Measurements from ENCODE around the gene RSRC1.

GRCh38 chr3:158455406-158455805, 345.5 kb downstream of the RSRC1 start:
- TF ChIP-seq, protein P1, sequence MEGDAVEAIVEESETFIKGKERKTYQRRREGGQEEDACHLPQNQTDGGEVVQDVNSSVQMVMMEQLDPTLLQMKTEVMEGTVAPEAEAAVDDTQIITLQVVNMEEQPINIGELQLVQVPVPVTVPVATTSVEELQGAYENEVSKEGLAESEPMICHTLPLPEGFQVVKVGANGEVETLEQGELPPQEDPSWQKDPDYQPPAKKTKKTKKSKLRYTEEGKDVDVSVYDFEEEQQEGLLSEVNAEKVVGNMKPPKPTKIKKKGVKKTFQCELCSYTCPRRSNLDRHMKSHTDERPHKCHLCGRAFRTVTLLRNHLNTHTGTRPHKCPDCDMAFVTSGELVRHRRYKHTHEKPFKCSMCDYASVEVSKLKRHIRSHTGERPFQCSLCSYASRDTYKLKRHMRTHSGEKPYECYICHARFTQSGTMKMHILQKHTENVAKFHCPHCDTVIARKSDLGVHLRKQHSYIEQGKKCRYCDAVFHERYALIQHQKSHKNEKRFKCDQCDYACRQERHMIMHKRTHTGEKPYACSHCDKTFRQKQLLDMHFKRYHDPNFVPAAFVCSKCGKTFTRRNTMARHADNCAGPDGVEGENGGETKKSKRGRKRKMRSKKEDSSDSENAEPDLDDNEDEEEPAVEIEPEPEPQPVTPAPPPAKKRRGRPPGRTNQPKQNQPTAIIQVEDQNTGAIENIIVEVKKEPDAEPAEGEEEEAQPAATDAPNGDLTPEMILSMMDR (IDR thresholded peaks at IDR 0.05; ENCODE audit: poor library complexity), result no peak
- TF ChIP-seq EZH2 (IDR thresholded peaks at IDR 0.05; ENCODE audit: borderline replicate concordance), result no peak
- no peak for TF ChIP-seq EZH2phosphoT487 (IDR thresholded peaks at IDR 0.05; ENCODE audit: low read depth, severe bottlenecking, unreplicated experiment)

All from hepatocyte (in vitro differentiated cells).